ENCODE results near the gene KDM5B. TPM values are rescaled to one million over a fixed set of nuclear protein-coding genes. Genes with fewer than 3 reads are reported as not detected.

The KDM5B gene
- total and polyA plus RNA-seq, 9 donors, result 19.6 to 80.3 (median 53.7) TPM

DNA sequence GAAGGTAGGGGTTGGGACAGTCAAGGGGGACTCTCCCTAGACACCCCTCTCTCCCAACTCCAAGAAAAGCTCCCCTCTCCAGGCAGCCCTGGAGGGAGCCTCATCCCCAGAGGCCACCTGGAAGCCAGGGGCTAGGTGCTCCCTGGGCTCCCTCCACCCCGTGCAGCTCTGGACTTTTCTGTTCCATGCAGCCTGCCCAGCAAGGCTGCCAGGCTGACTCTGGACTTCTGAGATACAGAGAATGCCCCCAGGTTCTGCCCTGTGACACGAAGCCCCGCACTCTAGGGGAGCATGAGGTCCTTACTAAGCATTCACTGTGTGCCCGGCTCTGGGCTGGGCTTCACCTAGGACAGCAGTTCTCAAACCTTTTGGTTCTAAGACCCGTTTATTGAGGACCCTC, 108.2 kb downstream of the KDM5B start:
- Histone ChIP-seq H3K36me3 (no peaks in the 10 kb centered on the region), H3K4me3 (no peak overlapping the region), H3K4me1 (ENCODE audit: insufficient read depth) (no peaks in the 10 kb centered on the region), H3K27ac (no peak overlapping the region), H3K9me3 (no peaks in the 10 kb centered on the region), H3K27me3 (no peaks in the 10 kb centered on the region)
- DNase-seq, result no peak
- WGBS, 3 donors, result 80 to 90% (median 83%) methylated on average over 5 of the region's 5 CpGs
- intact Hi-C loops (cut with DNase I), result loop anchor here in 1 of 4 donors (10.0 kb wide), 1 partner anchor 495 kb away; no protein-coding TSS in a partner anchor
- no peak for TF ChIP-seq EP300 (IDR thresholded peaks at IDR 0.05)
- TF ChIP-seq, protein P1, sequence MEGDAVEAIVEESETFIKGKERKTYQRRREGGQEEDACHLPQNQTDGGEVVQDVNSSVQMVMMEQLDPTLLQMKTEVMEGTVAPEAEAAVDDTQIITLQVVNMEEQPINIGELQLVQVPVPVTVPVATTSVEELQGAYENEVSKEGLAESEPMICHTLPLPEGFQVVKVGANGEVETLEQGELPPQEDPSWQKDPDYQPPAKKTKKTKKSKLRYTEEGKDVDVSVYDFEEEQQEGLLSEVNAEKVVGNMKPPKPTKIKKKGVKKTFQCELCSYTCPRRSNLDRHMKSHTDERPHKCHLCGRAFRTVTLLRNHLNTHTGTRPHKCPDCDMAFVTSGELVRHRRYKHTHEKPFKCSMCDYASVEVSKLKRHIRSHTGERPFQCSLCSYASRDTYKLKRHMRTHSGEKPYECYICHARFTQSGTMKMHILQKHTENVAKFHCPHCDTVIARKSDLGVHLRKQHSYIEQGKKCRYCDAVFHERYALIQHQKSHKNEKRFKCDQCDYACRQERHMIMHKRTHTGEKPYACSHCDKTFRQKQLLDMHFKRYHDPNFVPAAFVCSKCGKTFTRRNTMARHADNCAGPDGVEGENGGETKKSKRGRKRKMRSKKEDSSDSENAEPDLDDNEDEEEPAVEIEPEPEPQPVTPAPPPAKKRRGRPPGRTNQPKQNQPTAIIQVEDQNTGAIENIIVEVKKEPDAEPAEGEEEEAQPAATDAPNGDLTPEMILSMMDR (IDR thresholded peaks at IDR 0.05), result no peak

DNA sequence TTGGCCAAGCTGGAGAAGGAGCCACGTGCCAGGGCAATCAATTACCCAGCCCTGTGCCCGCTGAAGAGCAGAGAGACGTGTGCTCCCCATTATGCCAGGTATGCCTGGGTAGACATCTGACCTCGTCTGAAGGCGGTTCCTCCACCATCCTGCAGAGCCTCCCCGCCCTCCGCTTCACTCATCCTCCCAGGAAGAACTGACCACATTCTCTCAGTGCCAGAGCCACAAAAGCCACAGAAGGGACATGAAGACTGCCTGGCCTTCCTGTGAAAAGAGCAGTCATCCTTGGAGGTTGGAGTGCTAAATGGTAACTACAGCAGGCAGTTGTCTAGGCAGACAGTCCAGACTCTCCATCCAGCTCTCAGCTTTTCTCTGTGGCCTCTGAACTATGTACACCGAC, 109.9 kb downstream of the KDM5B start:
- H3K4me1 ChIP-seq (ENCODE audit: insufficient read depth), result no peaks in the 10 kb centered on the region
- WGBS, 3 donors, result 79 to 90% (median 82%) methylated on average over 8 of the region's 8 CpGs

DNA sequence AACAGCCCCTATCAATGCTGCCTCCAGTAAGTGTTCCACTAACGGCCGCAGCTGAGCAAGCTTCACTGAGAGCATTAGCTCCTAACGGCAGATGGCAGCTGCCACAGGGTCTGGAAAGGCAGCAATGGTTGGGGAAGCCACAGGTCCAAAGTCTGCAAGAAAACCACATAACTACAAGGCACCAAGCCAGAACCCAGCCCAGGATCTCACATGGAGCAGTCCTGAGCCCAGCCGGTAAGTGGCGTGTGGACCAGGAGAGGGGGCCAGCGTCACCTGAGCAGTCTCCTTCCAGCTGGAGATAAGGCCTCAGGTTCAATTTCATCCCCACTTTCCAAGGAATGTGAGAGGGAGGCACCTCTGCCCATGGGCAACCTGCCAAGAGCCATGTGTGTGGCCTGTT, 111.2 kb downstream of the KDM5B start:
- DNase-seq, result no peak
- Histone ChIP-seq H3K27me3 (no peaks in the 10 kb centered on the region), H3K27ac (no peak overlapping the region), H3K4me3 (no peak overlapping the region), H3K36me3 (no peaks in the 10 kb centered on the region), H3K4me1 (ENCODE audit: insufficient read depth) (no peaks in the 10 kb centered on the region), H3K9me3 (no peaks in the 10 kb centered on the region)
- TF ChIP-seq EP300 (IDR thresholded peaks at IDR 0.05) (no peak), POLR2A (IDR thresholded peaks at IDR 0.05) (no peak)
- TF ChIP-seq, protein P1 (IDR thresholded peaks at IDR 0.05), result no peak
- WGBS, 3 donors, result 79 to 86% (median 82%) methylated on average over 6 of the region's 6 CpGs
- intact Hi-C loops (cut with DNase I), result no loop called here

More for the DNA sequence above, 109.9 kb downstream of the KDM5B start:
- Histone ChIP-seq H3K27me3 (no peaks in the 10 kb centered on the region), H3K36me3 (no peaks in the 10 kb centered on the region), H3K27ac (no peak overlapping the region), H3K4me3 (no peak overlapping the region), H3K9me3 (no peaks in the 10 kb centered on the region)
- no peak for DNase-seq
- intact Hi-C loops (cut with DNase I), result no loop called here
- no peak for TF ChIP-seq EP300 (IDR thresholded peaks at IDR 0.05)

DNA sequence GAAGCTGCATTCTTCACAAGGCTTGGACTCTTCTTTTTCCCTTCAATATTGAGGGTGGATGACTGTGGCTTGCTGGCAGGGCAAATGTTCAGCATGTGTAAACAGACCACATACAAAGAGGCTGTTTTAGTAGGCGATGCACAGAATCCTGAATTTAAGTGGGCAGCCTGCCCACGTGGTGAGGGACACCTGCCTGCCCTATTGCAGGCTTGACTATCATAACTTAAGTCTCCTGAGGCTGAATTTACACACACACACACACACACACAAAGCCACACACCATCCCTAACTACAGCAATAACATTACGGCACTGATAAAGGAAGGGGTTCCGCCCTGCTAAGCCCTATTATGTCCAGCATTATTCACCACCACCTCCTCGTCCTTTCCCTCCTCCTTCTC, 113.9 kb downstream of the KDM5B start:
- H3K36me3 ChIP-seq, result no peaks in the 10 kb centered on the region
- intact Hi-C loops (cut with DNase I), result no loop called here
- no peak for DNase-seq
- no peak overlapping the region for H3K4me3 ChIP-seq
- TF ChIP-seq, protein P1 (IDR thresholded peaks at IDR 0.05), result no peak
- TF ChIP-seq EP300 (IDR thresholded peaks at IDR 0.05) (no peak), POLR2A (IDR thresholded peaks at IDR 0.05) (no peak)
- H3K27me3 ChIP-seq, result no peaks in the 10 kb centered on the region
- no peaks in the 10 kb centered on the region for H3K9me3 ChIP-seq
- 70 to 80% (median 74%) methylated on average over 5 of the region's 5 CpGs for WGBS, 3 donors
- H3K27ac ChIP-seq, result no peak overlapping the region
- H3K4me1 ChIP-seq (ENCODE audit: insufficient read depth), result no peaks in the 10 kb centered on the region

DNA sequence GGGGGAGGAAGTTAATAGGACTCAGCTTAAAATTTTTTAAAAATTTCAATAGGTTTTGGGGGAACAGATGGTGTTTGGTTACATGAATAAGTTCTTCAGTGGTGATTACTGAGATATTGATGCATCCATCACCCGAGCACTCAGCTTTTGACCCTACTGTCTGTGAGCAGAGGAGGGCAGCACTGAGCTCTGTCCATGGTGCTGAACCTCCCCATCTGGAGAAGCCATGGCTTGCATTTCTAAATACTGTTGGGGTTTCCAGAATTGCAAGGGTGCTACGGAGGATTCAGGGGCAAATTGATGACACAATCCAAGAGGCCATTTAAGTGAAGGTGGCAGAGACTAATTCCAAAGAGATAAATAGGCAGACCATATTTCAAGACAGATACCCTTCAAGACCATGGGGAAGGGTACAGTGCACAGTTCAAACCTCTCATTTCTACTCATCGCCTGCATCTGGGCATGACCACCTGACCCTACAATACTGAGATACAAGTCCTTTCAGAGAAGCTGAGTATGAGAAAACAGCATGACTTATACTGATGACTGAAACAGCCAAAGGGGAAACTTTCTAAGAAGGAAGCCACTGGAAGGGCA, 115.2 kb downstream of the KDM5B start:
- intact Hi-C loops (cut with DNase I), result no loop called here
- Histone ChIP-seq H3K36me3 (no peaks in the 10 kb centered on the region), H3K27ac (no peak overlapping the region), H3K4me1 (ENCODE audit: insufficient read depth) (no peaks in the 10 kb centered on the region), H3K4me3 (no peak overlapping the region), H3K9me3 (no peaks in the 10 kb centered on the region), H3K27me3 (no peaks in the 10 kb centered on the region)
- TF ChIP-seq EP300 (IDR thresholded peaks at IDR 0.05), result no peak
- TF ChIP-seq POLR2A (IDR thresholded peaks at IDR 0.05), result no peak
- TF ChIP-seq, protein P1 (IDR thresholded peaks at IDR 0.05), result no peak
- WGBS, 3 donors, result 31 to 34% (median 33%) methylated on average over 3 of the region's 3 CpGs
- DNase-seq, result peak; percentile 59 to 78 (median 73)

Measured in ovary (tissue), 9 donors.